ENCODE data around the gene MGAT4B. TPM values are rescaled to one million over a fixed set of nuclear protein-coding genes. Genes with fewer than 3 reads are reported as not detected.

MGAT4B gene
- total and polyA plus RNA-seq, 2 experiments from 2014 or later: 159 to 243 TPM

GRCh38 chr5:179794171-179794570 lies 12.5 kb downstream of the MGAT4B start:
- no peak overlapping the region for H3K4me3 ChIP-seq
- DNase-seq (ENCODE audit: low spot score): no peak
- H3K9me3 ChIP-seq (ENCODE audit: low read depth): no peaks in the 10 kb centered on the region
- TF ChIP-seq EZH2 (IDR thresholded peaks at IDR 0.05; ENCODE audit: borderline replicate concordance): no peak
- TF ChIP-seq EZH2phosphoT487 (IDR thresholded peaks at IDR 0.05; ENCODE audit: low read depth, severe bottlenecking, unreplicated experiment): no peak
- TF ChIP-seq CTCF (IDR thresholded peaks at IDR 0.05; ENCODE audit: poor library complexity): no peak
- no peaks in the 10 kb centered on the region for H3K9me2 ChIP-seq (replicated peaks; ENCODE audit: insufficient read depth)
- H3K4me2 ChIP-seq: no peak overlapping the region
- H4K20me1 ChIP-seq (ENCODE audit: insufficient read depth, poor library complexity, severe bottlenecking): no peaks in the 10 kb centered on the region
- 88% methylated on average over 3 of the region's 3 CpGs for WGBS (ENCODE audit: low lambda C conversion rate, missing lambda C conversion rate)
- peaks cover 10% of the 10 kb centered on the region for H3K4me1 ChIP-seq (ENCODE audit: insufficient read depth)
- no peaks in the 10 kb centered on the region for H3K27me3 ChIP-seq
- no peak overlapping the region for H3K27ac ChIP-seq
- H3K36me3 ChIP-seq (replicated peaks; ENCODE audit: insufficient read depth, low read depth): no peaks in the 10 kb centered on the region
- H3K79me2 ChIP-seq: no peaks in the 10 kb centered on the region
- H2AFZ ChIP-seq: no peak overlapping the region

GRCh38 chr5:179793468-179794139 lies 13.1 kb downstream of the MGAT4B start, which contains the start of gene LTC4S:
TSS of gene LTC4S (plus strand) at chr5:179793986. CDS start at chr5:179794081, 95 bp downstream.
- Histone ChIP-seq H3K4me1 (ENCODE audit: insufficient read depth) (peaks cover 10% of the 10 kb centered on the region), H4K20me1 (ENCODE audit: insufficient read depth, poor library complexity, severe bottlenecking) (no peaks in the 10 kb centered on the region), H3K9me2 (replicated peaks; ENCODE audit: insufficient read depth) (no peaks in the 10 kb centered on the region), H2AFZ (no peak within 1 kb of the TSS), H3K36me3 (replicated peaks; ENCODE audit: insufficient read depth, low read depth) (no peaks in the 10 kb centered on the region), H3K9me3 (ENCODE audit: low read depth) (no peaks in the 10 kb centered on the region), H3K79me2 (no peaks in the 10 kb centered on the region), H3K4me2 (peak within 1 kb of the TSS; percentile 99), H3K27ac (no peak within 1 kb of the TSS), H3K27me3 (no peaks in the 10 kb centered on the region), H3K4me3 (no peak within 1 kb of the TSS)
- WGBS (ENCODE audit: low lambda C conversion rate, missing lambda C conversion rate): 84% methylated on average over 19 of the region's 19 CpGs
- DNase-seq (ENCODE audit: low spot score): no peak
- TF ChIP-seq EZH2 (IDR thresholded peaks at IDR 0.05; ENCODE audit: borderline replicate concordance) (no peak), EZH2phosphoT487 (IDR thresholded peaks at IDR 0.05; ENCODE audit: low read depth, severe bottlenecking, unreplicated experiment) (no peak), CTCF (IDR thresholded peaks at IDR 0.05; ENCODE audit: poor library complexity) (no peak)

- Histone ChIP-seq H3K36me3 (replicated peaks; ENCODE audit: insufficient read depth, low read depth) (no peaks in the 10 kb centered on the region), H3K27me3 (no peaks in the 10 kb centered on the region), H3K79me2 (no peaks in the 10 kb centered on the region), H3K9me3 (ENCODE audit: low read depth) (no peaks in the 10 kb centered on the region), H3K9me2 (replicated peaks; ENCODE audit: insufficient read depth) (no peaks in the 10 kb centered on the region), H3K4me3 (no peak overlapping the region), H3K4me2 (no peak overlapping the region), H3K4me1 (ENCODE audit: insufficient read depth) (peaks cover 10% of the 10 kb centered on the region), H3K27ac (no peak overlapping the region), H2AFZ (no peak overlapping the region), H4K20me1 (ENCODE audit: insufficient read depth, poor library complexity, severe bottlenecking) (no peaks in the 10 kb centered on the region)
- no peak for DNase-seq (ENCODE audit: low spot score)
- no peak for TF ChIP-seq CTCF (IDR thresholded peaks at IDR 0.05; ENCODE audit: poor library complexity)
- TF ChIP-seq EZH2phosphoT487 (IDR thresholded peaks at IDR 0.05; ENCODE audit: low read depth, severe bottlenecking, unreplicated experiment): no peak
- no peak for TF ChIP-seq EZH2 (IDR thresholded peaks at IDR 0.05; ENCODE audit: borderline replicate concordance)
- 93% methylated on average over 21 of the region's 24 CpGs for WGBS (ENCODE audit: low lambda C conversion rate, missing lambda C conversion rate)
These were observed 13.8 kb downstream of the MGAT4B start for GRCh38 chr5:179792612-179793467.

Measured in hepatocyte (in vitro differentiated cells).